DMS53 treated with DMSO at 0.1 percent for 48 hours (cell line): ENCODE results near the gene GCAT.

Experiments
- DNase-seq: peaks from one replicate; lab custom pipeline; 2025; ENCODE audit not compliant: unreplicated experiment; lab: John Stamatoyannopoulos, UW

Gene GCAT

DNA sequence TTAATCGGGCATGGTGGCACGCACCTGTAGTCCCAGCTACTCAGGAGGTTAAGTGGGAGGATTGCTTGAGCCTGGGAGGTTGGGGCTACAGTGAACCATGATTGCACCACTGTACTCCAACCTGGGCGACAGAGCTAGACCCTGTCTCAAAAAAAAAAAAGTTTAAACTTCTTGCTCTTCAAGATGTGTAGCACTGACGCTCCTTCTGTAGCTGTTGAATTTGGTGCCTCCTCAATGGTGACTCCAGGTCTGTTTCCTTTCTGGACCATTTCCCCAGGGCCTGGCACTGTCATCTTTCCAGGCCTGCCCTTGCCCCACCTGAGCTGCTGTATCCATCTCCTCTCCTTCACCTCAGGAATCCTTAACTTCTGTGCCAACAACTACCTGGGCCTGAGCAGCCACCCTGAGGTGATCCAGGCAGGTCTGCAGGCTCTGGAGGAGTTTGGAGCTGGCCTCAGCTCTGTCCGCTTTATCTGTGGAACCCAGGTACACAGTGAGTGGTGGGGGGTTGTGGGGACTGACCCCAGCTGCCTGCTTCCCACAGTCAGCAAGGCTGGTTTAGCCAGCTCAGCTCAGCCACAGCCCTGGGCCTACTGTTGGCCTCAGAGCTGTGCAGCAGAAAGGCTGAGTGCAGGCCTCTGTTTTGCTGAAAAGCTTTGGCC is 2.1 kb downstream of the GCAT start:
- no peak for DNase-seq

DNA sequence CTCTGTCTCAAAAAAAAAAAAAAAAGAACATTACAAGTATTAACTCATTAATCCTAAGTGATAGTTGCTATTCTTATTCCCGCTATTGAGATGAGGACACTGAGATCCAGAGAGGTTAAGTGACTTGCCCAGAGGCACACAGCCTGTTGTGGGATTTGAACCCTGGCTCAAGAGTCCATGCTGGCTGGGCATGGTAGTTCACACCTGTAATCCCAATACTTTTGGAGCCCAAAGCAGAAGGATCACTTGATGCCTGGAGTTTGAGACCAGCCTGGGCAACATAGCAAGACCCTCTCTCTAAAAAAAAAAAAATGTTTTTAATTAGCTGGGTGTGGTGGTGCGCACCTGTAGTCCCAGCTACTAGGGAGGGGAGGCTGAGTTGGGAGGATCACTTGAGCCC is 4.1 kb downstream of the GCAT start:
- no peak for DNase-seq

DNA sequence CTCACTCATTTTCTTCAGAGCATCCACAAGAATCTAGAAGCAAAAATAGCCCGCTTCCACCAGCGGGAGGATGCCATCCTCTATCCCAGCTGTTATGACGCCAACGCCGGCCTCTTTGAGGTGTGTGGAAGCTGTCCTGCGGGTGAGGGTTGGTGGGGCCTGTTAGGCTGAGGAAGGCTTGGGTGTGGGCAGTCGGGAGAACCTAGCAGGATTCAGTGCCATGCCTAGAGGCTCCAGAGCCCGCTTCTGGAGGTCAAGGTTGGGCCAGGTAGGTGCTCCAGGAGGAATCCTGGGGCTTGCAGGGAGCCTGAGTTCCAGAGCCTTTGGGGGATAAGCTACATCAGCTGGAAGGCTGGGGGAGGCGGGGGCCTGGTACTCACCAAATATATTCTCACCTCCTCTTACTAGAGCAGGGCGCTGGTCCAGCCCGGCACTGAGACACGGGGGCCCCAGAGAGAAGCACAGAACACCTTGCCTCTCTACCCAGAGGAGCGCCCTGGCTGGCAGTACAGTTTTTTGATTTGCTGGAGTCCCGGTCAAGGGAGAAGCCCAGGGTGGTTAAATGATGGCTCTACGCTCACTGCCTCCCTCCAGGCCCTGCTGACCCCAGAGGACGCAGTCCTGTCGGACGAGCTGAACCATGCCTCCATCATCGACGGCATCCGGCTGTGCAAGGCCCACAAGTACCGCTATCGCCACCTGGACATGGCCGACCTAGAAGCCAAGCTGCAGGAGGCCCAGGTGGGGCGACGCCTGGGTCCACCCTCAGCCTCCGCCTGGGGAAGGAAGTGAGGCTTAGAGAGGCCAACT is 5.3 kb downstream of the GCAT start:
- no peak for DNase-seq

DNA sequence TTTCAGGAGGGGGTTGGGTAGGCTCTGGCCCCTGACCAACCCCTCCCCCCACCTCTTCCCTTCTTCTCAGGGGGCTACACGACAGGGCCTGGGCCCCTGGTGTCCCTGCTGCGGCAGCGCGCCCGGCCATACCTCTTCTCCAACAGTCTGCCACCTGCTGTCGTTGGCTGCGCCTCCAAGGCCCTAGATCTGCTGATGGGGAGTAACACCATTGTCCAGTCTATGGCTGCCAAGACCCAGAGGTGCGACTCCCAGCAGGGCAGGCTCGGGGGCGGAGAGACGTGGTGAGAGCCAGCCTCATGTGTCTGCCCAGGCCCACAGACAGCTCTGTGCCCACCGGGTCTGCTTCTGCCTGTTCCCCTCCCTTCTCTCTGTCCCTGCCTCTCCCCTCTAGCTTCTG is 7.9 kb downstream of the GCAT start:
- DNase-seq: no peak

DNA sequence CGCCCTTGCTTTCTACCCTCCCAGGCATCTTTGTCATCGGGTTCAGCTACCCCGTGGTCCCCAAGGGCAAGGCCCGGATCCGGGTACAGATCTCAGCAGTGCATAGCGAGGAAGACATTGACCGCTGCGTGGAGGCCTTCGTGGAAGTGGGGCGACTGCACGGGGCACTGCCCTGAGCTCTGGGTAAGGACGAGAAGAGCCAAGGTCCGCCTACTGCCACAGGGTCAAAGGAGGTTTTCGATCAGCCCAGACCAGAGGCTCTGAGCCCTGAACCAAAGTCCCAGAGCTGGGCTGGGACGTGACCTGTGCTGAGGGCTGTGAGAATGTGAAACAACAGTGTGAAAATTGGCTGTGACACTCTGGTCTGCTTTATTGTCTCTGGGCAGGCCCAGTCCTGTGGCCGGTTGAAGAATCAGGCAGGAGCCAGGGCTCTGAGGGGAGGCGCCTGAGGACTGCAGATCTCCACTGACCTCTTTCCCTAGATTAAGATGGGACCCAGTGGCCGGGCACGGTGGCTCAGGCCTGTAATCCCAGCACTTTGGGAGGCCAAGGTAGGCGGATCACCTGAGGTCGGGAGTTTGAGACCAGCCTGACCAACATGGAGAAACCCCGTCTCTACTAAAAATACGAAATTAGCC is 8.9 kb downstream of the GCAT start:
- DNase-seq: no peak

DNA sequence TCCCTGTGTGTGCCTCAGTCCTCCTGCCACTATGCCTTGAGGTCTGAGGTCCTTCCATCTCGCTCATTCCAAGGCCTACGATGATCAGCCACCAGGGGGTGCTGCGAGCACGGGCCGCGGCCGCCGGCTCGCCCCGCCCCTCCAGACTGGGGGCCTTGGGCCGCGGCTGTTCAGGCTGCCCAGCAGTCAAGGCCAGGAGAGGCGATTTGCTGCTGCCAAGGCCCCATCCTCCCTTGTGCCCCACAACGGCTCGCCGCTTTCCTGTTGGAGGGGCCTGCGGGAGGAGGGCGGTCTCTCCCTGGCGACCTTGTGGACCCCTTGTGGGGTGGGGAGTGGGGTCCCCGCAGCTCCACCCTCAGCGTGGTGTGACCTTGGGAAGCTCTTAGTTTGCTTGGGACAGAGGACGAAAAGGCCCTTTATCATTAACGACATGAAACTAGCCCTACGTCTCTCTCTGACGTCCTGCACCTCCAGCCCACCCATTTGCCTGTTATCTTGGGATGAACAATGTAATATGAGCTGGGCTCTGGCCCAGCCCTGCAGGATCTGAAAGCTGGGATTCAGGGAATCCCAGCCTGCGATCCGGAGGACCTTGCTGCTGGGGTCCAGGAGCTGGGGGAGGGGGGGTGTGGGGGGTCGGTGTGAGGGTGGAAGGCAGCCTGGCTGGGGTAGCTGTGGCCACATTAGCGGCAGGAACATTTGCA is 10.1 kb downstream of the GCAT start:
- no peak for DNase-seq

DNA sequence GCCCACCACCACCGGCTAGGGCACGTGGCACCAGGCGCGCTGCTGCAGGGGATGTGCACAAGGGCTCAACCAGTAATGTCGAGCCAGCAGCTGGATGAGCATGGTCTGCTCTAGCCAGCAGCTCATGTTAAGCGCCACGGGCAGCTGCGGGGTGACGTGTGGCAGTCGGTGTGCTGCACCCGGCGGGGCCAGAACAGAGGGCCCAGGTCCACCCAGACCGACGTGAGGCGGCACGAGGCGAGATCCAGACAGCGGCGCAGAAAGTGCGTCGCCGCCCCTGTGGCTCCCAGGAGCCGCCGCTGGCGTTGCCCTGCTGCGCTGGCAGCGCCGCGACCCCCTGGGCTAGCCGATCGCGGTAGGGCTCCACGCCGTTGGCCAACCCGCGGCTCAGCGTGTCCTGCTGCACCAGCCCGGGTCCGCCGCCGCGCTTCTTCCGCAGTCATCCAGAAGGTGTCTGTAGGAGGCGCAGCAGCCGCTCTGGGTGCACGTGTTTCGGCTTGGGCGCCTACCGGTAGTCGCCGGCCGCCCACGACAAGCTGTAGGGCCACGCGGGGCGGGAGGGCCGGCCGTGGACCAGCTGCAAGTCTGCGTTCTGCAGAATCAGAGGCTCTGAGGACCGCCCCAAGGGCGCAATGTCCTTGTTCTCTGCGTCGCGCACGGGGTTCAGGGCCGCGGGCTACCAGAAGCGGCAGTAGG is 10.8 kb downstream of the GCAT start:
- DNase-seq: no peak

DNA sequence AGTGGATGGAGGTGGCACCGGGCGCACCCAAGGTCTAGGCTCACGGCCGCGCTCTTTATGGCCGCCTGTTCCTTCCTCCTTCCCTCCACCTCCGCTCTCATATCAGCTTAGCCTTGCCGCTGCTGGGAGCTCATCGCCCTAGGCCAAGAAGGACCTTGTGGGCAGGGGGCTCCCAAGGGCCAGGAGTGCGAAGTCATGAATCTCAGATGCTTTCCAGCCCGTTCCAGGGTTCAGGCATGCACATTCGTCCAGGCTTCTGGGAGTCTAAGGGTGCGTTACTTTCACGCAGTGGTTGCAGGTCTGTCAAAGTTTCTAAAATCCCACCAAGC is 11.3 kb downstream of the GCAT start:
- no peak for DNase-seq

DNA sequence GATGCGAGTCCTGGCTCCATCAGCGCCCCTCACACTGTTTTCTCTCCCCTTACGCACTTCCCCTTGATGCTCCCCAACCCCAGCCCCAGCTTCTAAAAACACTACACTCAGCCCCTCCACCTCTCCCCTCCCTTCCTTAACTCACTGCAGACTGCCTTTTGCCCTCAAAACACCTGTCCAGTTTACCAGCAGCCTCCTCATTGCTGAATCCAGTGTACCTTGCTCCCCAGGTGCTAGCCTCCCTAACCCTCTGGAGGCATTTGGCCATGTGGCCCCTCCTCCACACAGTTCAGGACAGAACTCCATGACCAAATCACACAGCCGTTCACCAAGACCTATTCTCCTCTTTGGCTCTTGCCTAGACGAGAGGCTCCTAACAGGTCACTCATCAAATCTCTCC is 12.6 kb downstream of the GCAT start:
- DNase-seq: no peak

DNA sequence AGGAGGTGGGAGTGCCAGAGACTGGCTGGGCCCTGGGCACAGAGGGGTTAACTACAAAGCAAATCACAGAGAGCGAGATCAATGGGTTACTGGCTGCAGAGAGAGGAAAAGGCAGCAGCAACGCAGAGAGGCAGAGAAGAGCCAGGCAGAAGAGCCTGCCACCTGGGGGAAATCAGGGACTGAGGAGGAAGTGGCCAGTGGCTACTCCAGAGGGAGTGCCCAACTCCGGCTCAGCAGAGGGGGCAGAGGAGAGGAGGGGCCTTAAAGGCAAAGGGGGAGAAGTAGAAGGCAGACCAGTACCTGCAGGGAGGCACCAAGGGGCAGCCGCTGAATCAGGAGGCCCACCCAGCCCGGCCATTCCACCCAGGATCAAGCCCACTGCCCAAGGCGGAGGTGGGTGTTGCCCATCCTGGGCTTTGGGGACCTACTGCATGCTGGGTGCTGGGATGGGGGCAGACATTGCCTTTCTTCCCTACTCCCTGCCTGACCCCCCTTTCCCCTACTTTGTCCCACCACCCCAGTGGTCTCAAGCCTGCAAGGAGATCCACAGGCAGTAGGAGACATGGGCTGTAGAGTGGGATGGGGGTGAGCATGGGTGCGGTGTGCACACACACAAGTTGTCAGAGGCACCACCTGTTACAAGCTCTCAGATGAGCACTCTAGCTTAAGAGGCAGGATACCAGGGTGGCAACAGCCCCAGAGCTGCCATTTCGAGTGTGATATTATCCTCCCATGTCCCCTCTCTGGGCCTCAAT is 14.5 kb downstream of the GCAT start:
- DNase-seq: no peak

DNA sequence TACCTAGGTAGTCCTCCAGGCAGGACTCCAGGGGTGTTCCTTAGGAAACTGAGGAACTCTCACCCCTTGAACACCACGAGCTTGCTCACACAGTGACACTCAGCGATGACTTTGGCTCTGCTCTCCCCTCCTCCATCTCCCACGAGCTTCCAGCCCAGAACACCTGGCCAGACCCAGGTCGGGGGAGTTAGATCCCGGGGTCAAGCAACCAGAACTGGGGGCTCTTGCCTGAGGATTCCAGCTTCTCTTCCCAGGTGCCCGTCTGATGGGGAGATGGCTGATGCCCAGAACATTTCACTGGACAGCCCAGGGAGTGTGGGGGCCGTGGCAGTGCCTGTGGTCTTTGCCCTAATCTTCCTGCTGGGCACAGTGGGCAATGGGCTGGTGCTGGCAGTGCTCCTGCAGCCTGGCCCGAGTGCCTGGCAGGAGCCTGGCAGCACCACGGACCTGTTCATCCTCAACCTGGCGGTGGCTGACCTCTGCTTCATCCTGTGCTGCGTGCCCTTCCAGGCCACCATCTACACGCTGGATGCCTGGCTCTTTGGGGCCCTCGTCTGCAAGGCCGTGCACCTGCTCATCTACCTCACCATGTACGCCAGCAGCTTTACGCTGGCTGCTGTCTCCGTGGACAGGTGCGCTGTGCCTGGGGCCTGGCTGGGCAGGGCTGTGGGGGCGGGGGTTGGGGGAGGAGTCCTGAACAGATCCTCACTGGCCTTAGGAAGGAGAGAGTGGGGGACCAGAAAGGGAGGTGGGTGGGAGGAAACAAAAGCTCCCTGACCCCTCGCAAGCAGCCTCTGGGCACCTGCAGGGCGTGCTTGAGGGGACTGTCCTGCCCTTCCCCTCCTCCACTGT is 15.6 kb downstream of the GCAT start, which contains the start of gene GALR3:
TSS of gene GALR3 (plus strand) at position 249 of the 852 bp plus-strand sequence. CDS start at position 274, 25 bp downstream.
- peak; percentile 49 for DNase-seq

DNA sequence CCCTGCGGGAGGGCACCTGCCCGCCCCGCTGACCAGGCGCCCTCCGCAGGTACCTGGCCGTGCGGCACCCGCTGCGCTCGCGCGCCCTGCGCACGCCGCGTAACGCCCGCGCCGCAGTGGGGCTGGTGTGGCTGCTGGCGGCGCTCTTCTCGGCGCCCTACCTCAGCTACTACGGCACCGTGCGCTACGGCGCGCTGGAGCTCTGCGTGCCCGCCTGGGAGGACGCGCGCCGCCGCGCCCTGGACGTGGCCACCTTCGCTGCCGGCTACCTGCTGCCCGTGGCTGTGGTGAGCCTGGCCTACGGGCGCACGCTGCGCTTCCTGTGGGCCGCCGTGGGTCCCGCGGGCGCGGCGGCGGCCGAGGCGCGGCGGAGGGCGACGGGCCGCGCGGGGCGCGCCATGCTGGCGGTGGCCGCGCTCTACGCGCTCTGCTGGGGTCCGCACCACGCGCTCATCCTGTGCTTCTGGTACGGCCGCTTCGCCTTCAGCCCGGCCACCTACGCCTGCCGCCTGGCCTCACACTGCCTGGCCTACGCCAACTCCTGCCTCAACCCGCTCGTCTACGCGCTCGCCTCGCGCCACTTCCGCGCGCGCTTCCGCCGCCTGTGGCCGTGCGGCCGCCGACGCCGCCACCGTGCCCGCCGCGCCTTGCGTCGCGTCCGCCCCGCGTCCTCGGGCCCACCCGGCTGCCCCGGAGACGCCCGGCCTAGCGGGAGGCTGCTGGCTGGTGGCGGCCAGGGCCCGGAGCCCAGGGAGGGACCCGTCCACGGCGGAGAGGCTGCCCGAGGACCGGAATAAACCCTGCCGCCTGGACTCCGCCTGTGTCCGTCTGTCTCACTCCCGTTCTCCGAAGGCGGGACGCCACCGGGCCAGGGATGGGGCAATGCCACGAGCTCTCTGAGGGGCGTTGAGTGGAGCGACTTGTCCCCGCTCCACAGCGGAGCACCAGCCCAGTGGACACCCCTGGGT is 17.2 kb downstream of the GCAT start:
- DNase-seq: no peak

DNA sequence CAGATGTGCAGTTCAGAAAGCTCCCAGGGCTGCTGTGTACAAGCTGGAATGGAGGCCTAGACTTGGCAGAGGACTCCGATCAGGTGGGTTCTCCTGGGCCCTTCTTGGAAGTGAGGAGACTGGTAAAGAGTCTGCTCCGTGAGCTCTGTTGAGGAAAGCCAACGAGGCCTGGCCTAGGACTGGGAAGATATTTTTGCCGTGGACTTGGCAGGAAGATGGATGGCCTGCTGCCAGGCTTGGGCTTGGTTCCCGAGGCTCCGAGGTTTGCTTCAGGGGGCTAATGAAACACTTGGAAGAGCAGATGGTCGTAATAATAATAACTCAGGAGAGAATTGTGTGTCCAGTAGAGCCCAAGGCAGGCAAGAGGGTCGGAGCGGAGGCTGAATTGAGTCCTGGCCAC is 19.3 kb downstream of the GCAT start:
- no peak for DNase-seq

DNA sequence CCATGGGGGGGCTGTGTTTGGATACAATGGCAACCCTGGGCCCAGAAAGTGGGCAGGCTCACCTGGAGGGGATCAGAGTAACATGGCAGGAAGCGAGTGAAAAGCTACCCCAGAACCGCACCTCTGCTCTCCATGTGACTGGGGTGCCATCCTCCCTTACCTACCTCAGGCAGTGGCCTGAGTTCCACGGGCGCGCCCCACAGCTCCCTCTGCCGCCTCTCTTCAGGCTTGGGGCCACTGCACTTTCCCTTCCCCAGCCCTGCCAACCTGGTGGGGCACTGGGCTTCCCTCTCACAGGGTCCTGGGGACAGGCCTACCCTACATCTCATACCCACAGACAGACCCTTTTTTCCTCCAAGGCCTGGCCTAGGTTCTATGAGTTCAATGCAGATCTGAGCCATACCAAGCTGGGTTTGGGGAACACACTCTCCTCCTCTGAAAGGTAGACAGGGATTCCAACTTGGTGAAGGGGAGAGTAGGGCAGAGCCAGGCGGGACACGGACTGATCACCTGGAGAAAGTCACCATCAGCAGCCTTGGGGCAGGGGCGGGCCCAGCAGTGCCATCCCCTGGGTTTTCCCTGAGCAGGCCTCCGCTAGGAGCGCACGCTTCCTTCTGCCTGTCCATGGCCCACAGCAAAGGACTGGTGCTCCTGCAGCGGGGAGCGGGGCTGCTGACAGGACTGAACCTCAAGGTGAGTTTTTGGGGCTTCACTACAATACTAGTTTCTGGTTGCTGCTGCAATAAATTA is 22.5 kb downstream of the GCAT start:
- no peak for DNase-seq

DNA sequence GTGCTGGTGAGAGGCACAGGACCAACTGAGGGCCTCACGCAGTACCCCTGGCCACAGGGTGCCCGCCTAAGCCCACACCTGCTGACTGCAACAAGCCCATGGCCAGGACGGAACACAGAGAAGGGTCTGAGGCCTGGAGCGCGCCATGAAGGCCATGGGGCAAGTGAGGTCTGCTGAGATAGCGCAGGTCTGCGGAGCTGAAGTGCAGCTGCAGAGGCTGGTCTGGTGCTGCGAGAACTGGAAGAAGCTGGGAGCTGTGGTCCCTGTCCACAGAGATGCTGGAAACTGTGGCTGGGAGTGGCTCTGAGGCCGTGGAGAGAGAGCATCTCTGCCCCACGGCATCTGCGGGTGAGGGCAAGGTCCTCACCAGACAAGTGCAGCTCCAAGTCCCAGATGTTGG is 23.7 kb downstream of the GCAT start:
- no peak for DNase-seq

DNA sequence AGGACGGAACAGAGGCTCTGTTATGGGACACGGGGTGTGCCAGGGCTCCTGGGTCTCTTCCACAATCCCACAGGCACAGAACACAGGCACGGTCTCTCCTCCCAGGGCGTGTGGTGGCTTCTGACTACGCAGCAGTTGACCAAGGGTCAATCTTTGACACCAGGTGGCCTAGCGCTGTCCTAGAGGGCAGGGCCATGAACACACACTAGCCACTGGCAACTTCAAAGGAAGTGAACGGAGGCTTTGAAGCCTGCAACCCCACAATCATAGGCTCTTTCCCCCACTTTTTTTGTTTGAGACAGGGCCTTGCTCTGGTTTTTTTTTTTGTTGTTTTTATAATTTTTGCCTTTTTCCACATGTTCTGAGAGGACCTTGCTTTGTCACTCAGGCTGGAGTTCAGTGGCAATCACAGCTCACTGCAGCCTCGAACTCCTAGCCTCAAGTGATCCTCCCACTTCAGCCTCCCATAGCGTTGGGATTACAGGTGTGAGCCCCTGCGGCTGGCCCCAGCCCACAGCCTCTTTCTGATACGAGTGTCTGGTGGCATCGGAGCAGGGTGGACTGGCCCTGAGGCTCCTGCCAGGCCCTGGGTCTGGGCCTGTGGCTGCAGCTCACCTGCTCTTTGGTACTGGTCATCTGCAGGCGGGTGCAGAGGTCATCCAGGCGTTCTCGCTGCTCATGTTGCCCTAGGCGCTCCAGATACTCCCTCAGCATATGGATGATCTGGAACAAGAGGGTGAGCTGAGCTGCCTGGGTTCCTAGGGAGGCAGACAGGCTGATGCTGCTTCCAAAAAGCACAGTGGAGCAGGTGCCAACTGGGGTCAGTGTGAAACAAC is 24.5 kb downstream of the GCAT start:
- no peak for DNase-seq
